ENCODE results near the gene GANC. TPM values are rescaled to one million over a fixed set of nuclear protein-coding genes. Genes with fewer than 3 reads are reported as not detected.

Gene GANC
- total RNA-seq, 1 experiment from 2014 or later, result 5.8 TPM

- peak; percentile 9 for DNase-seq (ENCODE audit: low read depth)
Observed at GRCh38 chr15:42344763-42345162, 71.8 kb downstream of the GANC start.

DNA sequence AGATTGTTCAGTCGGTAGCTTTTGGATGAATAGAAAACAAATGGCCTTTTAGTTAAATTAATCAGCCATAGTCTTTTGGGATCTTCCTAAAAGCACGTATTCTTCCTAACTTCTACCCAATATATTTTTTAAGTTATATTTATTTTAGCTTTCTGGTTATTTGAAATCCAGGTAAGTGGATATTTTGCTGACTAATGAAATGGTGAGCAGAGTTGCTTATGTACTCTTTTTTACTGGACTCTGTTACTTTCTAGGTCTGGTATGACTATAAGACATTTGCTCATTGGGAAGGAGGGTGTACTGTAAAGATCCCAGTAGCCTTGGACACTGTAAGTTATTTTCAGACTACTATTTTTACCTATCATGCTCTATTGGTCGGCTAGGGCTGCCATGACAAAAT is 72.5 kb downstream of the GANC start:
- DNase-seq (ENCODE audit: low read depth), result no peak

DNA sequence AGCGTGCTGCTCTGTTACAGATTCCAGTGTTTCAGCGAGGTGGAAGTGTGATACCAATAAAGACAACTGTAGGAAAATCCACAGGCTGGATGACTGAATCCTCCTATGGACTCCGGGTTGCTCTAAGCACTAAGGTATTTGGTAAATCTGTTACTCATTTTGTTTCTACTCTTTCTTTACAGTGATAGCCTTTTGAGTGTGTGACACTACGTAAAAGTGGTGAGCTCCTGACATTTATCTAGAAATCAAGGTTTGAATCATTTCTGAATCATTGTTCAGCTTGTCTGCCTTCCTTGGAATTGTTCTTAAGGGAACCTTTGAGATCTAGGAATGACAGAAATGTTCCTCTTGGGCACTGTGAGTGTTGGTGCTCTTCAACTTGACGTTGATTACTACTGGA is 75.1 kb downstream of the GANC start:
- no peak for DNase-seq (ENCODE audit: low read depth)

GRCh38 chr15:42349186-42349585 is 76.2 kb downstream of the GANC start:
- no peak for DNase-seq (ENCODE audit: low read depth)

GRCh38 chr15:42352401-42352800 is 79.4 kb downstream of the GANC start:
- no peak for DNase-seq (ENCODE audit: low read depth)

DNA sequence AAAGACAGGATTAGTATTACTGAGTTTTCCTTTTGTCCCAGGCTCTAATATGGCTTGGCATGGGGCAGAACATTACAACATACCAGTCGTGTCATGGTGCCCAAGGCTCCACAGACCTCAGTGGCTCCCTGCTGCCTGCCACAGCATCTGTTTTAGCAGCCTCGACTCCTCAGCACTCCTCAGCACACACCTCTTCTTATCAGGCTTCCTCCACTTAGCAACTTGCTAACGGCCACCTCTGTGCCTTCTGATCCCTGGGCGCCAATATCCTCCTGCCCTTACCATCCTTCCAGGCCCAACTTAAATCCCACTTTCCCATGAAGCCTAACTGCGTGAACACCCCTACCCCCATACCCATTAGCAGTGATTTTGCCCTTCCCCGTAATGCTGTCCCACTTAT is 80.1 kb downstream of the GANC start:
- DNase-seq (ENCODE audit: low read depth), result no peak

DNA sequence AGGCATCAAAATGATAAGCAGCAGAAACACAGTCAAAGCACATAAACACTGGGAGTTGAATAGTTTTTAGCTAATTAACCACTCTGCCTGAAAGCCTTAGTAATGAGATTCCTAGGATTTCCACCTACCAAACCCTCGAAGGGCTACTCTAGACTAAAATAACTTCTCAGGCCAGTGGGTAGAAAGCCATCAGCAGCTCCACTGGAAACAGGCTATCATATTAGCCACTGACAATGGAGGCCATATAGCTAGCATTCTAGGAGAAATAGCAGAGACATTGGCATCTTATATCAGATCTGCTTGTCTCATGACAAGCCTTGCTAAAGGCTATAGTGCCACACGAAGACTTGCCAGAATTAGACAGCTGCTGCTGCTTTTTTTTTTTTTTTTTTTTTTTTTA is 81.8 kb downstream of the GANC start:
- no peak for DNase-seq (ENCODE audit: low read depth)

- no peak for DNase-seq (ENCODE audit: low read depth)
Observed at GRCh38 chr15:42355291-42355690, 82.3 kb downstream of the GANC start.

DNA sequence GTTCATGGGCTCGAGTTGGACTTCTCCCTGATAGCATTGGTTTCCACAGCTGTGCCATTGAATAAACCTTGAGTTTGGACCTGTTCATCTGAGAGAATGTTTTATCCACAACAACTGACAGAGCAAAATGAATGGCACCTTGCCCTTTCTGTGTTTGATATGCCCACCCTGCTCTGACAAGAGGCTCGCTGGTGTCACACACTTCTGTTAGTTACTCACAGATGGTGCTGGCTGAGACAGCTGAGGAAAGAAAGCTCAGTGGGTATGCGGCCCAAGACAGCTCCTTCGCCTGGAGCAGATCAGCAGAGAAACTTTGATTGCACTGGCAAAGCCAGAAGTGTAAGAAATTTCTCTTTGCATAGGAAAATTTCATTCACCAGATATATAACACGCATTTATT is 83.8 kb downstream of the GANC start:
- DNase-seq (ENCODE audit: low read depth), result no peak

- DNase-seq (ENCODE audit: low read depth), result no peak
Observed at GRCh38 chr15:42358141-42358540, 85.1 kb downstream of the GANC start.

DNA sequence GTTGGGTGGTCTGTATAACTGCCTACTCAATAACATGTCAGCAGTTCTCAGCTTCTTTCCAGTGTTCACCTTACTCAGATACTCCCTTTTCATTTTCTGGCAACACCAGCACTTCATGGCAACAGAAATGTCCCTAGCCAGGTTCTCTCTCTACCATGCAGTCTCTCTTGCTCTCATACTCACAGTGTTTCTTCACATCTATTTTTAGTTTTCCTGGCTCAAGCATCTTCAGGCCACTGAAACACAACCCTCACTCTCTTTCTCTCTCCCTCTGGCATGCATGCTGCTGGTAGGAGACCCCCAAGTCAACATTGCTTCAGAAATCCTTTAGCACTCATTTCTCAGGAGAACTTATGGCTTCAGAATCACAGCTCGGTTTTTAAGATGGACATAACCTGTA is 86.2 kb downstream of the GANC start, which contains the start of gene CAPN3:
Gene CAPN3 (plus strand): TSS at position 253 of the 400 bp plus-strand sequence. CDS start 305 bp downstream, outside the sequence.
- DNase-seq (ENCODE audit: low read depth), result no peak

GRCh38 chr15:42359985-42360384 is 87.0 kb downstream of the GANC start:
- DNase-seq (ENCODE audit: low read depth), result no peak

GRCh38 chr15:42360535-42361112 is 87.6 kb downstream of the GANC start:
- no peak for DNase-seq (ENCODE audit: low read depth)

- no peak for DNase-seq (ENCODE audit: low read depth)
Observed at GRCh38 chr15:42363487-42363886, 90.5 kb downstream of the GANC start.

GRCh38 chr15:42363942-42364341 is 90.9 kb downstream of the GANC start:
- DNase-seq (ENCODE audit: low read depth), result no peak

- DNase-seq (ENCODE audit: low read depth), result no peak
Observed at GRCh38 chr15:42364529-42364928, 91.5 kb downstream of the GANC start.

DNA sequence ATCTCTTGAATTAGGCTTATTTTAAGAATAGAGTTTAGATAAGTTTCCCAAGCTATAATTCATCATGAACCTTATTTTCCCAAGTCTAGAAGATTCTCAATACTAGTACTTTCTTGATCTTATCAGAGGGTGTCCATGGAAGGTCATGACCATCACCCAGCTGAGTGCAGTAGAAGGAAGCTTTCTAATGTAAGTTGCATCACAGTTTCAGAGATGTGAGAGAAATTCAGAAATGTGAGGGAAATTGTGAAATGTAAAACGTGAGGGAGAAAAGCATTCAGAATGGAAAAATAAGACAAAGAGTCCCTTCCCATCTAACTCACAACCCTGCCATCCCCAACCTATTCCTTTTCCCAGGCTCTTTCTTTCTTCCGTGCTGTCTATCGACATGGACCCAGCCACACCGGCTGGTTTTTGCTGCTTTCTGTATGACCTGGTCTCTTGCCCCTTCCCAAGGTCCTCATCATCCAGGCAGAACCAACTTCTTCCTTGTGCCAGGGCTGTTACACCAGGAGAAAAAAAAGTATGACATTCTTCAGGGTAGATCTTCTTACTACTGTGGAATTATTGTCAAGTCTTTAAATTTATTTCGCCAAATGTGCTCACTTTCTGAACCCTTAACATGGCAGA is 93.0 kb downstream of the GANC start:
- DNase-seq (ENCODE audit: low read depth), result no peak

GRCh38 chr15:42367041-42367440 is 94.0 kb downstream of the GANC start:
- DNase-seq (ENCODE audit: low read depth), result no peak

GRCh38 chr15:42368096-42368495 is 95.1 kb downstream of the GANC start:
- no peak for DNase-seq (ENCODE audit: low read depth)

DNA sequence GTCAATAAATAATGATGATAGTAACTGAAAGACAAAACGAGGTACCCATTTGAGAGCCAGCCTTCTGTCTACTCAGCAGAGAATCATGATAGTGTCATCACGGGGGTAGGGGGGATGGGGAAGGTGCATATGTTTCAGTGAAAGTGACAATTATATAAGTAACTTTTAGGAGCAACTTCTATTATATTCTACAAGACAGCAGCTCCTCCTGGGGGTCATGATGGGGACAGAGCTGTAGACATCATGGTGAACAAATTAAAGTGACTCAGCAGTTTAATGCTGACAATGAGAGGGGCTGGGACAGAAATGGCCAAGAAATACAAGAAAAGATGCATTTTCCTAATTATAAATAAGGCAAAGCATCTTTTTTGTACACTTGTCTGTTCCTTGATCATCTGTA is 98.1 kb downstream of the GANC start:
- DNase-seq (ENCODE audit: low read depth), result no peak

DNA sequence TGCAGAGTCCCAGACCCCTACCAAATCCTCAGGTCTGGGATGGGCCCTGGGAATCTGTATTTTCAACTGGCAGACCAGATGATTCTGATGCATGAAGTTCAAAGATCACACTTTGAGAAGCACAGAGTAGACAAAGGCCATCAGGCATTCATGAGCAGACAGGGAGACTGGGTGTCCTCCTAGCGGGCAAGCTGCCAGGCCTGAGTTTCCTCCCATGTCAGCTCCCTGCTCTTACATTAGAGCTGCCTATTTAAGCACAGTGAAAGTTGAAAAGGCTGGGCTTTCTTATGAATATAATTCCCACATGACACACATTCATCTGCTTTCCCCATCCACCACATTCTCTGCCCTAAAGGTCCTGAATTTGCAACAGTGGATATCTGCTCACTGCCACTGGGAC is 100.3 kb downstream of the GANC start:
- DNase-seq (ENCODE audit: low read depth), result no peak

DNA sequence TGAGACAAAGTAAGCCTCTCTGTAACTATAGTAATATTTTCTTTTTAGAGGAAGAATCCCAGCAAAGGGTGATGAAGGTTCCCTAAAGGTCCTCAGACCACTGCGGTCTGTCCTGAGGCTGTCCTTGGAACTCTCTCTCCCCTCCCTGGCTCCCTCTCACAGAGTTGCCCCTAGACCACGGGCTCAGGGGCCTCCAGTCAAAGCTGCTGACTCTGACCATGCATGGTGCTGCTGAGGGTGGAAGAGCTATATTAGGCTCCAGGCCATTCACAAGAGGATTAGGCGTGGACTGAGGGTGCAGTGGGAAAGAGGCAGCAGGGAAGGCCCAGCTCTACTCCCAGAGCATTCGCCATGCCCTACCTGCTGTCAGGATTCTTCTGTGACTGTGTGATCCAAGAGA is 100.9 kb downstream of the GANC start:
- DNase-seq (ENCODE audit: low read depth), result no peak

DNA sequence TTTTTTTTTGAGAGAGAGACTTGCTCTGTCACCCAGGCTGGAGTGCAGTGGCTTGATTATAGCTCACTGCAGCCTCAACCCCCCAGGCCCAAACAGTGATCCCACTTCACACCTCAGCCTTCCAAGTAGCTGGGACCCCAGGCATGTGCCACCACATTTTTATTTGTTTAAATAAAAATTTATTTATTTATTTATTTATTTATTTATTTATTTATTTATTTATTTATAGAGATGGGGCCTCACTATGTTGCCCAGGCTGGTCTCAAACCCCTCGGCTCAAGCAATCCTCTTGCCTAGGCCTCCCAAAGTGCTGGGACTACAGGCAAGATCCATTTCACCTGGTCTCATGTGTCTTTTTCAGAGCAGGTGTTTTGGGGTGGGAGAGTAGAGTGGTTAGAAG is 101.8 kb downstream of the GANC start:
- DNase-seq (ENCODE audit: low read depth), result no peak

- DNase-seq (ENCODE audit: low read depth), result no peak
Observed at GRCh38 chr15:42375252-42375651, 102.3 kb downstream of the GANC start.

Measured in Daoy (cell line).